Thyroid gland (tissue), 4 donors: ENCODE results near the gene ANO6.

Experiments
- POLR2A ChIP-seq, 2 donors: fragments of 450-650 bp; IDR thresholded peaks; one replicate each; pipeline ENCODE4 v1.6.1; 2017; ENCODE audit warnings: antibody characterized with exemption in 2 of 2, mild to moderate bottlenecking in 2 of 2, moderate library complexity in 1 of 2
- TF ChIP-seq, protein P1 (sequence below), 6 experiments: fragments of 200-600 bp in 3 of 6; fragments of 450-650 bp in 3 of 6; sonication (generic) in 3 of 6; IDR thresholded peaks; one replicate each; pipeline ENCODE4 v1.5.1; 2016 to 2019; ENCODE audit warnings: antibody characterized with exemption in 6 of 6, mild to moderate bottlenecking in 2 of 6, inconsistent platforms in 1 of 6, moderate library complexity in 1 of 6

- TF ChIP-seq, protein P1, sequence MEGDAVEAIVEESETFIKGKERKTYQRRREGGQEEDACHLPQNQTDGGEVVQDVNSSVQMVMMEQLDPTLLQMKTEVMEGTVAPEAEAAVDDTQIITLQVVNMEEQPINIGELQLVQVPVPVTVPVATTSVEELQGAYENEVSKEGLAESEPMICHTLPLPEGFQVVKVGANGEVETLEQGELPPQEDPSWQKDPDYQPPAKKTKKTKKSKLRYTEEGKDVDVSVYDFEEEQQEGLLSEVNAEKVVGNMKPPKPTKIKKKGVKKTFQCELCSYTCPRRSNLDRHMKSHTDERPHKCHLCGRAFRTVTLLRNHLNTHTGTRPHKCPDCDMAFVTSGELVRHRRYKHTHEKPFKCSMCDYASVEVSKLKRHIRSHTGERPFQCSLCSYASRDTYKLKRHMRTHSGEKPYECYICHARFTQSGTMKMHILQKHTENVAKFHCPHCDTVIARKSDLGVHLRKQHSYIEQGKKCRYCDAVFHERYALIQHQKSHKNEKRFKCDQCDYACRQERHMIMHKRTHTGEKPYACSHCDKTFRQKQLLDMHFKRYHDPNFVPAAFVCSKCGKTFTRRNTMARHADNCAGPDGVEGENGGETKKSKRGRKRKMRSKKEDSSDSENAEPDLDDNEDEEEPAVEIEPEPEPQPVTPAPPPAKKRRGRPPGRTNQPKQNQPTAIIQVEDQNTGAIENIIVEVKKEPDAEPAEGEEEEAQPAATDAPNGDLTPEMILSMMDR (IDR thresholded peaks at IDR 0.05): no peak
- no peak for TF ChIP-seq POLR2A (IDR thresholded peaks at IDR 0.05)
These were observed 230.1 kb downstream of the ANO6 start for GRCh38 chr12:45446013-45446412.
